DND-41 (cell line): Measurements from ENCODE around the gene ENTR1.

Experiments
- ATAC-seq: fragments of 200-7000 bp; cut with Tn5 transposase; 3 replicates; pipeline ENCODE4 v1.9.1; 2021; ENCODE audit warnings: low read depth; ENCODE audit not compliant: insufficient read depth
- DNase-seq: peaks from one replicate; pipeline ENCODE4 v3.0.0-alpha.2; 2020
- H2AFZ ChIP-seq: 2 replicates; pipeline ENCODE4 v1.6.0; 2012; ENCODE audit warnings: low read depth, low read length
- H3K27ac ChIP-seq: 2 replicates; pipeline ENCODE4 v1.5.1; 2012; ENCODE audit warnings: low read length, inconsistent platforms
- H3K27me3 ChIP-seq: fragments of 200-600 bp; sonication (generic); 2 replicates; pipeline ENCODE4 v1.6.0; 2012; ENCODE audit warnings: low read length, mild to moderate bottlenecking, inconsistent platforms; ENCODE audit not compliant: insufficient read depth, poor library complexity
- H3K36me3 ChIP-seq: 2 replicates; pipeline ENCODE4 v1.5.1; 2012; ENCODE audit warnings: low read length, inconsistent platforms; ENCODE audit not compliant: insufficient read depth
- H3K4me1 ChIP-seq: 2 replicates; pipeline ENCODE4 v1.5.1; 2012; ENCODE audit warnings: mild to moderate bottlenecking, low read length; ENCODE audit not compliant: insufficient read depth
- H3K4me2 ChIP-seq: 2 replicates; pipeline ENCODE4 v1.6.0; 2012; ENCODE audit warnings: mild to moderate bottlenecking, moderate library complexity, low read length, inconsistent platforms; ENCODE audit not compliant: insufficient read depth
- H3K4me3 ChIP-seq, 2 experiments: fragments of 200-600 bp in 1 of 2; shearing (Covaris generic) in 1 of 2; 2 replicates each; pipeline ENCODE4 v1.5.1; 2012 to 2016; ENCODE audit warnings: inconsistent platforms in 2 of 2, low read length in 2 of 2, mild to moderate bottlenecking in 2 of 2, low read depth in 1 of 2, moderate library complexity in 1 of 2
- H3K79me2 ChIP-seq: 2 replicates; pipeline ENCODE4 v1.6.0; 2012; ENCODE audit warnings: low read length, inconsistent platforms; ENCODE audit not compliant: insufficient read depth
- H3K9ac ChIP-seq: 2 replicates; pipeline ENCODE4 v1.6.0; 2012; ENCODE audit warnings: low read depth, mild to moderate bottlenecking, inconsistent platforms, low read length, moderate library complexity
- H3K9me3 ChIP-seq: 2 replicates; pipeline ENCODE4 v1.5.1; 2012; ENCODE audit warnings: low read length, moderate library complexity, mild to moderate bottlenecking, inconsistent platforms; ENCODE audit not compliant: insufficient read depth, severe bottlenecking
- H4K20me1 ChIP-seq: 2 replicates; pipeline ENCODE4 v1.6.0; 2012; ENCODE audit warnings: low read length; ENCODE audit not compliant: insufficient read depth
- CTCF ChIP-seq: IDR thresholded peaks from 2 replicates; pipeline ENCODE4 v1.5.1; 2012; ENCODE audit warnings: borderline replicate concordance, low read length, moderate library complexity, mild to moderate bottlenecking; ENCODE audit not compliant: poor library complexity, severe bottlenecking; ENCODE audit errors: extremely low read depth
- EZH2 ChIP-seq: IDR thresholded peaks from 3 replicates; pipeline ENCODE4 v1.6.1; 2012; ENCODE audit warnings: borderline replicate concordance, low read depth, mild to moderate bottlenecking, moderate library complexity, low read length, inconsistent platforms; ENCODE audit not compliant: severe bottlenecking

Gene ENTR1

GRCh38 chr9:136364942-136365774 is 45.3 kb downstream of the ENTR1 start:
- TF ChIP-seq CTCF (no peak), EZH2 (no peak)
- Histone ChIP-seq H3K27me3 (no peaks in the 10 kb centered on the region), H3K27ac (no peak overlapping the region), H3K4me2 (no peak overlapping the region), H3K9me3 (no peaks in the 10 kb centered on the region), H3K4me1 (peaks cover 22% of the 10 kb centered on the region), H3K4me3 (no peak overlapping the region), H3K79me2 (peaks cover 28% of the 10 kb centered on the region), H3K9ac (peak overlapping the region; percentile 86; the same call in 1 of the 2 replicates), H3K36me3 (peaks cover 31% of the 10 kb centered on the region), H2AFZ (no peak overlapping the region), H4K20me1 (peaks cover 63% of the 10 kb centered on the region)
- DNase-seq: no peak
- no peak for ATAC-seq

- Histone ChIP-seq H3K27me3 (no peaks in the 10 kb centered on the region), H3K36me3 (peaks cover 31% of the 10 kb centered on the region), H3K4me1 (peaks cover 22% of the 10 kb centered on the region), H3K27ac (peak overlapping the region; percentile 74), H3K9me3 (no peaks in the 10 kb centered on the region), H3K9ac (peak overlapping the region; percentile 86), H3K4me3 (peak overlapping the region in 1 of 2 experiments; percentile 85; a peak in 3 of 4 replicates), H3K79me2 (peaks cover 28% of the 10 kb centered on the region), H2AFZ (peak overlapping the region; percentile 58; the same call in 1 of the 2 replicates), H3K4me2 (peak overlapping the region; percentile 96), H4K20me1 (peaks cover 58% of the 10 kb centered on the region)
- no peak for ATAC-seq
- TF ChIP-seq CTCF (no peak), EZH2 (no peak)
- no peak for DNase-seq
These were observed 46.3 kb downstream of the ENTR1 start for GRCh38 chr9:136363949-136364748.

- no peaks in the 10 kb centered on the region for H3K9me3 ChIP-seq
- H3K27ac ChIP-seq: peak within 1 kb of the TSS; percentile 79
- H3K4me3 ChIP-seq: peak within 1 kb of the TSS; percentile 50 to 85; a peak in 3 of 4 replicates
- H3K4me2 ChIP-seq: peak within 1 kb of the TSS; percentile 96
- DNase-seq: peak; percentile 94
- H3K79me2 ChIP-seq: peaks cover 28% of the 10 kb centered on the region
- H2AFZ ChIP-seq: peak within 1 kb of the TSS; percentile 70
- ATAC-seq: peak; percentile 84
- H4K20me1 ChIP-seq: peaks cover 55% of the 10 kb centered on the region
- peak within 1 kb of the TSS; percentile 86 for H3K9ac ChIP-seq
- peaks cover 31% of the 10 kb centered on the region for H3K36me3 ChIP-seq
- TF ChIP-seq EZH2 (no peak), CTCF (peak; percentile 87)
- peaks cover 22% of the 10 kb centered on the region for H3K4me1 ChIP-seq
- no peaks in the 10 kb centered on the region for H3K27me3 ChIP-seq
These were observed 47.1 kb downstream of the ENTR1 start, which contains the start of gene DNLZ for GRCh38 chr9:136363106-136363948. Gene DNLZ (minus strand): TSS chr9:136363744. CDS start chr9:136363714, 30 bp downstream.
